ENCODE results near the gene BBS5.

DNA sequence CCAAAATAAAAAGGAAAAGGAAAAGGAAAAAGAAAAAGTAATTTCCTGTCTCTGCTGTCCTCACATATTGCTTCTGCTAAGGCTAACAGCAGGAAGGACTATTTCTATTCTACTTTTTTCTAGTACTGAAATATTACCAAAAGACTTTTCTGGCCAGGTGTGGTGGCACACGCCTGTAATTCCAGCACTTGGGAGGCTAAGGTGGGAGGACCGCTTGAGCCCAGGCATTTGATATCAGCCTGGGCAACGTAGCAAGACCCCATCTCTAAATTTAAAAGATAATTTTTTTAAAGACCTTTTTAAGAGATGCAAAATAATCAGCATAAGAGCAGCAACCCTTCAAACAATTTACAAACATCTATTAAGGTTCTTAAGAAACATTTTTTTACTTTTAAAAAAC, 63.1 kb downstream of the BBS5 start:
- TF ChIP-seq CEBPB (IDR thresholded peaks at IDR 0.05) (no peak), EP300 (IDR thresholded peaks at IDR 0.05; ENCODE audit: borderline replicate concordance) (no peak), TAF1 (IDR thresholded peaks at IDR 0.05; ENCODE audit: low read depth) (no peak), RAD21 (IDR thresholded peaks at IDR 0.05; ENCODE audit: low read depth) (no peak), YY1 (IDR thresholded peaks at IDR 0.05; ENCODE audit: low read depth) (no peak), TCF12 (IDR thresholded peaks at IDR 0.05; ENCODE audit: low read depth) (no peak), USF1 (IDR thresholded peaks at IDR 0.05) (no peak), EGR1 (IDR thresholded peaks at IDR 0.05) (no peak), NFIC (IDR thresholded peaks at IDR 0.05) (no peak)

Measured in Ishikawa (cell line).